BE2C (cell line): Measurements from ENCODE around the gene PNLIPRP1.

Experiments
- DNase-seq: peaks from one replicate; pipeline ENCODE4 v3.0.0-alpha.2; 2020
- H3K27me3 ChIP-seq: fragments of 250-450 bp; sonication (Bioruptor Pico); 2 replicates; pipeline ENCODE4 v1.5.1; 2020; ENCODE audit warnings: mild to moderate bottlenecking
- H3K36me3 ChIP-seq: fragments of 250-450 bp; sonication (Bioruptor Pico); 2 replicates; pipeline ENCODE4 v1.5.1; 2020; ENCODE audit warnings: mild to moderate bottlenecking
- H3K4me1 ChIP-seq: fragments of 250-450 bp; sonication (Bioruptor Pico); 2 replicates; pipeline ENCODE4 v1.5.1; 2020
- H3K4me3 ChIP-seq: 2 replicates; pipeline ENCODE4 v1.5.1; 2011; ENCODE audit warnings: low read depth, low read length
- H3K9me3 ChIP-seq: fragments of 250-450 bp; sonication (Bioruptor Pico); 2 replicates; pipeline ENCODE4 v1.5.1; 2020
- TF ChIP-seq, protein P1 (sequence below): IDR thresholded peaks from 2 replicates; pipeline ENCODE4 v1.5.1; 2012; ENCODE audit warnings: mild to moderate bottlenecking, low read depth, low read length

The PNLIPRP1 gene

DNA sequence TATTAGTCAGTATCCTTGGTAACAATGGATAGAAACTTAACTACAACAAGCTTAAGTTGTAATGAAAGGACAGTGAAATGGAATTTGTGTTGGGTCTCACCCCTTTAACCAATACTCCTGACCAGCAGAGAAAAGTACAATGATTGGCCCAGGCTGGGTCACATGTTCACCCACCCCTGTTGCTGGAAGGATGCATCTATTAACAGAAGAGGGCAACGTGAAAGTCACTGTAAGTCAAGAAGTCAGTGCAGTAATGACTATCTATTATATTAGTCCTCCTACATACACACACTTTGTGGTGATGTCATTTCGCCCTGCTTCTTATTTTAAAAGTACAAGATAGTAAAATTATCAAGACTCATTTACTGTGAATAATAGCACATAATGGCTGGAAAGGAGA is 46.2 kb downstream of the PNLIPRP1 start:
- Histone ChIP-seq H3K27me3 (no peaks in the 10 kb centered on the region), H3K4me1 (no peaks in the 10 kb centered on the region), H3K4me3 (no peak overlapping the region), H3K36me3 (no peaks in the 10 kb centered on the region), H3K9me3 (no peaks in the 10 kb centered on the region)
- TF ChIP-seq, protein P1, sequence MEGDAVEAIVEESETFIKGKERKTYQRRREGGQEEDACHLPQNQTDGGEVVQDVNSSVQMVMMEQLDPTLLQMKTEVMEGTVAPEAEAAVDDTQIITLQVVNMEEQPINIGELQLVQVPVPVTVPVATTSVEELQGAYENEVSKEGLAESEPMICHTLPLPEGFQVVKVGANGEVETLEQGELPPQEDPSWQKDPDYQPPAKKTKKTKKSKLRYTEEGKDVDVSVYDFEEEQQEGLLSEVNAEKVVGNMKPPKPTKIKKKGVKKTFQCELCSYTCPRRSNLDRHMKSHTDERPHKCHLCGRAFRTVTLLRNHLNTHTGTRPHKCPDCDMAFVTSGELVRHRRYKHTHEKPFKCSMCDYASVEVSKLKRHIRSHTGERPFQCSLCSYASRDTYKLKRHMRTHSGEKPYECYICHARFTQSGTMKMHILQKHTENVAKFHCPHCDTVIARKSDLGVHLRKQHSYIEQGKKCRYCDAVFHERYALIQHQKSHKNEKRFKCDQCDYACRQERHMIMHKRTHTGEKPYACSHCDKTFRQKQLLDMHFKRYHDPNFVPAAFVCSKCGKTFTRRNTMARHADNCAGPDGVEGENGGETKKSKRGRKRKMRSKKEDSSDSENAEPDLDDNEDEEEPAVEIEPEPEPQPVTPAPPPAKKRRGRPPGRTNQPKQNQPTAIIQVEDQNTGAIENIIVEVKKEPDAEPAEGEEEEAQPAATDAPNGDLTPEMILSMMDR = no peak
- no peak for DNase-seq

DNA sequence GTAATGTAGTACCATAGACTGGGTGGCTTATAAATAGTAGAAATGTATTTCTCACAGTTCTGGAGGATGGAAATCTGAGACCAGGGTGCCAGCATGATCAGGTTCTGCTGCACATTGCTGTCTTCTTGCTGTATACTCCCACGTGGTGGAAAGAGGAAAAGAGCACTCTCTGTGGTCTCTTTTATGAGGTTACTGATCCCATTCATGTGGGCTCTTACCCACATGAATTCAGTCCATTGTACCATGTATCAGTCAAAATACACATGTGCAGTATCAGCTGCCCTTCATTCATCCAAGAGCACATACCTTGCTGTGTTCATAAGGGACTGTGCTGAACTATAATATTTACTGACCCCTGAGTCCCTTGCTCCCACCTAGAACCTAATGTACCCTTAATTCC is 47.1 kb downstream of the PNLIPRP1 start:
- Histone ChIP-seq H3K36me3 (no peaks in the 10 kb centered on the region), H3K4me3 (no peak overlapping the region), H3K27me3 (no peaks in the 10 kb centered on the region), H3K4me1 (no peaks in the 10 kb centered on the region), H3K9me3 (no peaks in the 10 kb centered on the region)
- DNase-seq = no peak
- TF ChIP-seq, protein P1 = no peak

DNA sequence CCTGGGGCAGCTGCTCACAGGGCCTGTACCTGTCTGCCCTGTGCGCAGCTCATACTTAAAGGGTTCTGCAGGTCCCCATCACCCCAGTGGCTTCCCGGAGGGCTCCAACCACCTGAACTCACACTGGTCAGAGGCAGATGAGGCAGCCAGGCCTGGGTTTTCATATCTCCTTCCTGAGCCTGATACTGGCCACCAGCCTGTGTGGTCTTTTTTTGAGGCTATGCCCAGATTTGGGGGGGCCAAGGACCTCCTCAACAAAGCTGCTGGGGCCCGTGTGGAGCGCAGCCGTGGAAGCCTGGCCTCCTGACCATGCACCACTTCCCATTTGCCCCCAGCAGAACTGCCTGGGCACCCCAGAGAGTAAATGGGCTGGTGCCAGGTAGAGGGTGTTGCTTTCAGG is 55.7 kb downstream of the PNLIPRP1 start:
- Histone ChIP-seq H3K27me3 (no peaks in the 10 kb centered on the region), H3K9me3 (no peaks in the 10 kb centered on the region), H3K4me1 (no peaks in the 10 kb centered on the region), H3K36me3 (no peaks in the 10 kb centered on the region), H3K4me3 (no peak overlapping the region)
- TF ChIP-seq, protein P1 = no peak
- DNase-seq = no peak

DNA sequence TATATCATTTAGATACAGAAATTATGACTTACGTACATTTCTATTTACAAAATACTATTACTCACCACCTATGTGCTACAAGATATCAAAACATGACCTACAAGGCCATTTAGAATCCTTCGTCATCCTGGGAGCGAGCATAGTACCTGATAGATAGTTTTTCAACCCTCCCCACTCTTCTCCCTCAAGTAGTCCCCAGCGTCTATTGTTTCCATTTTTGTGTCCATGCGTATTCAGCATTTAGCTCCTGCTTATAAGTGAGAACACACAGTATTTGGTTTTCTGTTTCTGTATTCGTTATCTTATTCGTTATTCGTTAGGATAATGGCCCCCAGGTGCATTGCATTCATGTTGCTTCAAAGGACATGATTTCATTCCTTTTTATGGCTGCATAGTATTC is 58.1 kb downstream of the PNLIPRP1 start:
- TF ChIP-seq, protein P1 = no peak

DNA sequence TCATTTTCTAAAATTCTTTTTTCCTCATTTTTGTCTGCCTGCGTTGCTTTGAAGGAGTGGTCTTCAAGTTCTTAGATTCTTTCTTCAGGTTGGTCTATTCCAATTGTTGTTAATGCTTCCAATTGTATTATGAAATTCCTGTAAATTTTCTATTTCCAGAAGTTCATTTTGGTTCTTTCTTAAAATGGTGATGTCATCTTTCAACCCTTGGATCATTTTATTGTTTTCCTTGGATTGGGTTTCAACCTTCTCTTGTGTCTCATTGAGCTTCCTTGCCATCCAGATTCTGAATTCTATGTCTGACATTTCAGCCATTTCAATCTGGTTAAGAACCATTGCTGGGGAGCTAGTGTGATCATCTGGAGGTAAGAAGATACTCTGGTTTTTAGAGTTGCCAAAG is 63.1 kb downstream of the PNLIPRP1 start:
- H3K27me3 ChIP-seq = no peaks in the 10 kb centered on the region
- H3K4me3 ChIP-seq = no peak overlapping the region
- no peak for DNase-seq
- H3K36me3 ChIP-seq = no peaks in the 10 kb centered on the region
- no peaks in the 10 kb centered on the region for H3K4me1 ChIP-seq
- no peaks in the 10 kb centered on the region for H3K9me3 ChIP-seq
- TF ChIP-seq, protein P1 = no peak

More for the DNA sequence above, 58.1 kb downstream of the PNLIPRP1 start:
- DNase-seq = no peak
- no peaks in the 10 kb centered on the region for H3K36me3 ChIP-seq
- H3K4me1 ChIP-seq = no peaks in the 10 kb centered on the region
- H3K4me3 ChIP-seq = no peak overlapping the region
- H3K9me3 ChIP-seq = no peaks in the 10 kb centered on the region
- no peaks in the 10 kb centered on the region for H3K27me3 ChIP-seq

DNA sequence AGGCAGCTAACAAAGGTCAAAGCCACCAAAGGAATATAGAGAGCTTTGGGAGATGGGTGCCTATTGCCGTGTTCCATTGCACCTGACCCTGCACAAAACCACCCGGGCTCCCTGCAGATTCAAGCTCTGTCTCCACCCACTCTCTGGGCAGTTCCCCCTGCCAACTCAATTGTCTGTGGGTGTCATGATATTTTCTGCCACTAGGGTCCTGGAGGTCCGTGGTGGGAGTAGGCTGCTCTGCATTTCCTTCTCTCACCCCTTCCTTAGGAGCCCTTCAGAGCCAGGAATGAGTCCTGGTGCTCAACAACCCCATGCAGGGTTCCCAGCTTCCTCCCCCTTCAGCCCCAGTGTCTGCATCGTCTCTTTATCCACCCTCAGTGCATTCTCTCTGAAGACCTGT is 64.1 kb downstream of the PNLIPRP1 start:
- no peak for DNase-seq
- Histone ChIP-seq H3K9me3 (no peaks in the 10 kb centered on the region), H3K27me3 (no peaks in the 10 kb centered on the region), H3K4me1 (no peaks in the 10 kb centered on the region), H3K36me3 (no peaks in the 10 kb centered on the region), H3K4me3 (no peak overlapping the region)
- TF ChIP-seq, protein P1 = peak; percentile 29
